Esophagus muscularis mucosa (tissue), 4 donors: Measurements from ENCODE around the gene GTF2E1. TPM values are rescaled to one million over a fixed set of nuclear protein-coding genes. Genes with fewer than 3 reads are reported as not detected.
A peak's percentile ranks its signal among the peaks of the same experiment; 100 is the strongest.

Experiments used
- DNase-seq: peaks from one replicate; pipeline ENCODE4 v3.0.0-alpha.2; 2017; ENCODE audit errors: extremely low spot score
- H3K27ac ChIP-seq, 4 donors: fragments of 200-600 bp; sonication (generic); replicated peaks in 1 of 4; 1 replicate in 3 of 4; 2 replicates in 1 of 4; pipeline ENCODE4 v1.5.1; 2016 to 2019; ENCODE audit warnings: mild to moderate bottlenecking in 1 of 4
- H3K27me3 ChIP-seq, 4 donors: fragments of 200-600 bp; sonication (generic); one replicate each; pipeline versions ENCODE4 v1.5.1 to v1.6.0; 2016 to 2019
- H3K36me3 ChIP-seq, 4 donors: fragments of 200-600 bp; sonication (generic); one replicate each; pipeline ENCODE4 v1.5.1; 2016 to 2019
- H3K4me1 ChIP-seq, 4 donors: fragments of 200-600 bp; sonication (generic); one replicate each; pipeline ENCODE4 v1.5.1; 2016 to 2019
- H3K4me3 ChIP-seq, 4 donors: fragments of 200-600 bp; sonication (generic); 1 replicate in 2 of 4; 2 replicates in 2 of 4; pipeline ENCODE4 v1.5.1; 2016 to 2019; ENCODE audit warnings: mild to moderate bottlenecking in 4 of 4, moderate library complexity in 1 of 4
- H3K9me3 ChIP-seq, 4 donors: fragments of 200-600 bp; sonication (generic); 1 replicate in 3 of 4; 2 replicates in 1 of 4; pipeline ENCODE4 v1.5.1; 2016 to 2019
- CTCF ChIP-seq, 3 experiments: fragments of 200-600 bp in 2 of 3; fragments of 450-650 bp in 1 of 3; sonication (generic) in 2 of 3; IDR thresholded peaks; one replicate each; pipeline ENCODE4 v1.5.1; 2017 to 2019; ENCODE audit warnings: antibody characterized with exemption in 3 of 3, mild to moderate bottlenecking in 2 of 3, moderate library complexity in 1 of 3
- EP300 ChIP-seq: sonication (generic); formaldehyde crosslinking; IDR thresholded peaks from one replicate; pipeline ENCODE4 v1.6.1; 2017; ENCODE audit warnings: antibody characterized with exemption
- POLR2A ChIP-seq: fragments of 450-650 bp; IDR thresholded peaks from one replicate; pipeline ENCODE4 v1.6.1; 2017; ENCODE audit warnings: antibody characterized with exemption, moderate library complexity, mild to moderate bottlenecking, low read depth
- POLR2AphosphoS5 ChIP-seq, 2 donors: sonication (generic); formaldehyde crosslinking; IDR thresholded peaks; one replicate each; pipeline ENCODE4 v1.6.1; 2017; ENCODE audit warnings: antibody characterized with exemption in 2 of 2
- WGBS: methylation state at CpG from one replicate; pipeline ENCODE4 v1.1.5; 2018; 5-methylcytosine and 5-hydroxymethylcytosine counted together
- intact Hi-C: fragments of 100-400 bp; cut with DNase I; formaldehyde crosslinking; loops from one replicate; pipeline ENCODE4 v1.15.1; 2023
- total RNA-seq, 4 donors: library from RNA; depleted of rRNA; stranded (reverse); fragments of >200 nt; gene quantifications; one replicate each; pipeline versions ENCODE4 v1.1.0 to v1.2.1, GENCODE V29; 2016

Gene GTF2E1
- total RNA-seq, 4 donors from 2014 or later = 9.4 to 18.2 (median 13.9) TPM

GRCh38 chr3:120743556-120744195 is 1.1 kb downstream of the GTF2E1 start:
- no peak for TF ChIP-seq POLR2A
- no peak for TF ChIP-seq CTCF (IDR thresholded peaks at IDR 0.05)
- no peak for TF ChIP-seq EP300
- no peak for TF ChIP-seq POLR2AphosphoS5 (IDR thresholded peaks at IDR 0.05)
- H3K36me3 ChIP-seq = peaks cover 0 to 5% (median 0%) of the 10 kb centered on the region in 4 donors
- intact Hi-C loops = loop anchor here (10.0 kb wide), 1 partner anchor 179 kb away; no protein-coding TSS in a partner anchor
- DNase-seq = no peak
- WGBS = 50% methylated on average over 6 of the region's 6 CpGs
- peak overlapping the region; percentile 91 to 97 (median 94) for H3K27ac ChIP-seq
- H3K27me3 ChIP-seq = no peaks in the 10 kb centered on the region
- H3K4me3 ChIP-seq = peak overlapping the region; percentile 64 to 96 (median 80)
- H3K4me1 ChIP-seq = peaks cover 16 to 26% (median 21%) of the 10 kb centered on the region in 4 donors
- no peaks in the 10 kb centered on the region for H3K9me3 ChIP-seq

GRCh38 chr3:120745466-120745865 is 2.9 kb downstream of the GTF2E1 start:
- DNase-seq = no peak
- Histone ChIP-seq H3K4me3 (no peak overlapping the region), H3K9me3 (no peaks in the 10 kb centered on the region), H3K27ac (no peak overlapping the region), H3K4me1 (peaks cover 16 to 26% (median 21%) of the 10 kb centered on the region in 4 donors), H3K36me3 (peaks cover 0 to 1% (median under 1%) of the 10 kb centered on the region in 4 donors), H3K27me3 (no peaks in the 10 kb centered on the region)
- intact Hi-C loops = loop anchor here (10.0 kb wide), 1 partner anchor 181 kb away; no protein-coding TSS in a partner anchor
- 92% methylated on average over 3 of the region's 3 CpGs for WGBS
- TF ChIP-seq CTCF (IDR thresholded peaks at IDR 0.05) (no peak), EP300 (no peak)

DNA sequence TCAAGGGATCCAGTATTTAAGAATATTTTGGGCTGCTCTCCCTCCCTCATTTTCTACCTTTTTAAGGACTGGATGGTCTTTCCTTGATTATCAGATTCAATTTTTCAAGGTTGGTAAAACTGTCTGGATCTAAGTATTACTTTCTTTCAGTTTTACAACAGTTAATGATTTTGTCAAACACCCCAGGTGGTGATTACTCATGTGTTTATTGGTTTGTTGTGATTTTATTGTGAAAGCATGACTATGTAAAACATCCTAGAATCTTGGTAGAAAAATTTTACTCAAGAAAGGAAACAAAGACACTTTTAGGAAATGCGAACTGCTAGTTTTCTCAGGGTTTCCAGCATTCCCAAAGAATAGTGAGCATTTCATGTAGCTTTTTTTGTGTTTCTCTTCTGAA is 7.3 kb downstream of the GTF2E1 start:
- DNase-seq = no peak
- Histone ChIP-seq H3K27me3 (no peaks in the 10 kb centered on the region), H3K36me3 (peaks cover 4 to 25% (median 11%) of the 10 kb centered on the region in 4 donors), H3K27ac (no peak overlapping the region), H3K9me3 (no peaks in the 10 kb centered on the region), H3K4me3 (no peak overlapping the region), H3K4me1 (peaks cover 0 to 3% (median 0%) of the 10 kb centered on the region in 4 donors)
- 90% methylated on average over 1 of the region's 1 CpG for WGBS
- intact Hi-C loops = loop anchor here (10.0 kb wide), 1 partner anchor 185 kb away; no protein-coding TSS in a partner anchor
- TF ChIP-seq CTCF (IDR thresholded peaks at IDR 0.05) (no peak), POLR2AphosphoS5 (IDR thresholded peaks at IDR 0.05) (no peak), EP300 (no peak), POLR2A (no peak)

GRCh38 chr3:120752230-120752629 is 9.7 kb downstream of the GTF2E1 start:
- intact Hi-C loops = no loop called here
- WGBS = 100% methylated on average over 1 of the region's 1 CpG
- TF ChIP-seq CTCF (IDR thresholded peaks at IDR 0.05) (no peak), EP300 (no peak), POLR2A (no peak), POLR2AphosphoS5 (IDR thresholded peaks at IDR 0.05) (no peak)
- H3K4me1 ChIP-seq = no peaks in the 10 kb centered on the region
- DNase-seq = no peak
- no peaks in the 10 kb centered on the region for H3K9me3 ChIP-seq
- no peak overlapping the region for H3K27ac ChIP-seq
- no peak overlapping the region for H3K4me3 ChIP-seq
- H3K36me3 ChIP-seq = peaks cover 4 to 25% (median 11%) of the 10 kb centered on the region in 4 donors
- H3K27me3 ChIP-seq = no peaks in the 10 kb centered on the region
